AG04449 (cell line): Measurements from ENCODE around the gene SRGAP1.

ENCODE experiments used
- CTCF ChIA-PET: fragments of 350-600 bp; formaldehyde crosslinking; extraction: SDS; loops from one replicate; lab custom pipeline; 2021; ENCODE audit warnings: antibody characterized with exemption; lab: Yijun Ruan, JAX
- POLR2A ChIA-PET: fragments of 400-600, 350-600 bp; formaldehyde crosslinking; extraction: SDS; loops from one replicate; lab custom pipeline; 2020; ENCODE audit warnings: antibody characterized with exemption, inconsistent platforms; lab: Yijun Ruan, JAX
- DNase-seq: peaks from one replicate; pipeline ENCODE4 v3.0.0-alpha.2; 2010; ENCODE audit warnings: low read depth, low spot score
- H3K4me3 ChIP-seq: 2 replicates; pipeline ENCODE4 v1.5.1; 2011; ENCODE audit warnings: low read depth, mild to moderate bottlenecking, control low read depth, low read length
- TF ChIP-seq, protein P1 (sequence below): IDR thresholded peaks from one replicate; pipeline ENCODE4 v1.5.1; 2011; ENCODE audit warnings: mild to moderate bottlenecking, moderate library complexity, low read length, control low read depth, inconsistent platforms; ENCODE audit not compliant: insufficient read depth; ENCODE audit errors: missing control alignments

SRGAP1 gene

DNA sequence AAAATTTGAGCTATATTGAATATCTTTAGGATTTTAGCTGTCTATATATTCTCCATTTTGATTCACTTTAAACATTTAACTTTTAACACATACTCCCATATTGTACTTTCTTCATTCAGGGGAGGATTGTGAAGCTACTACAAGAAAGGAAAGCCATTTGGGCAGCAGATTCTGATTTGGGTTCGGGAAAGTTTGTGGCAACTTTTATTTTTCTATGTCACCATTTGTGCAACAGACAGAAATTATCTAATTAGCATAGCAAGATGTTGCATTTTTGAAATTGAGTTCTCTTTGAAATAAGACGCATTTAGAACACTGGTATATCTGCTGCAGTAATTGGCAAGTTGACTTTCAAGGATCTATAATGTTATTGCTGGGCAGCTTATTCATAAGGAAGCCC is 243.3 kb downstream of the SRGAP1 start:
- H3K4me3 ChIP-seq = no peak overlapping the region
- CTCF ChIA-PET = interaction anchor here (0.7 to 2.1 kb wide), 5 partner anchors 9 to 244 kb away, joined by 3 to 9 read pairs (median 3); partner anchors contain the start of gene SRGAP1
- DNase-seq = no peak
- POLR2A ChIA-PET = interaction anchor here (1.0 to 1.3 kb wide), 4 partner anchors 11 to 243 kb away, joined by 3 to 6 read pairs (median 3); partner anchors contain the start of gene SRGAP1
- TF ChIP-seq, protein P1, sequence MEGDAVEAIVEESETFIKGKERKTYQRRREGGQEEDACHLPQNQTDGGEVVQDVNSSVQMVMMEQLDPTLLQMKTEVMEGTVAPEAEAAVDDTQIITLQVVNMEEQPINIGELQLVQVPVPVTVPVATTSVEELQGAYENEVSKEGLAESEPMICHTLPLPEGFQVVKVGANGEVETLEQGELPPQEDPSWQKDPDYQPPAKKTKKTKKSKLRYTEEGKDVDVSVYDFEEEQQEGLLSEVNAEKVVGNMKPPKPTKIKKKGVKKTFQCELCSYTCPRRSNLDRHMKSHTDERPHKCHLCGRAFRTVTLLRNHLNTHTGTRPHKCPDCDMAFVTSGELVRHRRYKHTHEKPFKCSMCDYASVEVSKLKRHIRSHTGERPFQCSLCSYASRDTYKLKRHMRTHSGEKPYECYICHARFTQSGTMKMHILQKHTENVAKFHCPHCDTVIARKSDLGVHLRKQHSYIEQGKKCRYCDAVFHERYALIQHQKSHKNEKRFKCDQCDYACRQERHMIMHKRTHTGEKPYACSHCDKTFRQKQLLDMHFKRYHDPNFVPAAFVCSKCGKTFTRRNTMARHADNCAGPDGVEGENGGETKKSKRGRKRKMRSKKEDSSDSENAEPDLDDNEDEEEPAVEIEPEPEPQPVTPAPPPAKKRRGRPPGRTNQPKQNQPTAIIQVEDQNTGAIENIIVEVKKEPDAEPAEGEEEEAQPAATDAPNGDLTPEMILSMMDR = no peak

DNA sequence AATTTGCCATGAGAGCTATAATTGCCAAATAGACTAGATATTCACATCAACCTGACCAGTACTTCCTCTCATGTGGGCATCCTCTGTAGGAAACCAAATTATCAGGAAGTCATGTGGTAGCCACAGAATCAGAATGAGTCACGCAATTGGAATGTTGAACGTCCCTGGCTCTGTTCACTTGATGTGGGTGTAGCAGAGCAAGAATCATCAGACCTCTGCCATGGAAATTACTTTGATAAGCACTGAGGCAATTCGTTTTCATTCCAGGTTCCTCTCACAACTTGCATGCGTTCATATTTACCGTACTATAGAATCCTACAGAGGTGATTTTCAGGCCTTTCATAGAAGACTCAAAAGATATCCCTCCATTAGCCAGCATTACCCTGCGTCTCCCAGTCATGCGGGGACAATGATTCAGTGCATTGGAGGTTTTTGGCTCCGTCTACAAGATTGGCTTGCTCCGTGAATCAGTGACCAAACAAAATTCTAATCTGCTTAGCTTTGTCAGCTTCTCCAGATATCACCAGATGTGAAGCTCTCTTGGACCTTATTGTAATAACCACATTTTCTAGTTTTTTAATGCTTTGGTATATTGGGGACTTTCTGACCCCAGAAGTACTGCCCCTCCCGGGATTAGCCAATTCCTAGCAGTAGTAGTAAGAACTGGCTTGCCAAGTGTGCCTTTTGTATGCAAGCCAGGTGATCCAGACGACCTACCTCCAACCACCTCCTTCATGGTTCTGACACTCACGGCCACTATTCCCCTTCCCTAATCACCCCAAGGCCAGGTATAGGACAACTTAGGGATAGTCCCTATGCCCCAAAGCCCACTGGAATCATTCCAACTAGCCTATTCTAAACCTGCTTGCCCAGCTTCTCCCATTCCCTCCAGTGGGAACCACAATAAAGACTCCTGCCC is 244.2 kb downstream of the SRGAP1 start:
- no peak overlapping the region for H3K4me3 ChIP-seq
- POLR2A ChIA-PET = interaction anchor here (1.0 to 1.3 kb wide), 3 partner anchors 10 to 244 kb away, joined by 3 to 6 read pairs (median 3); partner anchors contain the start of gene SRGAP1
- TF ChIP-seq, protein P1 = no peak
- peak; percentile 70 for DNase-seq
- CTCF ChIA-PET = interaction anchor here (0.8 to 2.1 kb wide), 4 partner anchors 9 to 245 kb away, joined by 3 to 9 read pairs (median 4); partner anchors contain the start of gene SRGAP1

DNA sequence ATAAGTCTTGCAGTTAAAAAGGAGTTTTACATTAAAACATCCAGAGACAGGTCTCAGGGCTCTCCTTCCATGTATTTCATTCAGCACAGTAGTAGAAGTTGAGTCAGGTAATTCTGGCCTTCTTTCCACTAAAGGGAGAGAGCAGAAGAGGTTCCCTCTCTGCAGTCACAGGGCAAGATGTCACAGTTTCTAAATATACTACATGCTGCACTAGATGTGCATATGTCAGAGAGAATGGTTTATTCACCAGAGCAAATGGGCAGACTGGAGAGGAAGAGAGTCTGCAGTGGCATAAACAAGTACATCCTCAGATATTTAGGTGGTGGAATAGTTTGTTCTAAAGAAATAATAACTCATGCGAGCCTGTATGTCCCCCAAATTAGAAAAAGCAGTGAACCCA is 245.5 kb downstream of the SRGAP1 start:
- no peak for DNase-seq
- H3K4me3 ChIP-seq = no peak overlapping the region
- ChIA-PET CTCF (no interaction called here), POLR2A (no interaction called here)
- TF ChIP-seq, protein P1 = no peak

DNA sequence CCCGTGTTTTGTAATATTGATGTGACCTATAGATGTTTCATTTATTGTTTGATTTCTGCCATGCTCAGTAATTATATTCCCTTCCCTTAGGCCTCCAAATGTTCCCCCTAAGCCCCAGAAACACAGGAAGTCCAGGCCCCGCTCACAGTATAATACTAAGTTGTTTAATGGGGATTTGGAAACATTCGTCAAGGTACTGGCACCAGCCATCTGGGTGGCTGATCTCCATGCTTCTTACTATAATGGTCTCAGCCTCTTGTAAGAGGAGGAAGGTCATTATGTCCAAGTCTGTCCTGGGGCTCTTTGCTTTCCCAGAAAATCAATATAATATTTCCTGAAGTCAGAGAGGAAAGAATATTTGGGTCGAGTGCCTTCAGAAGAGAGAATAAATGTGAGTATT is 246.7 kb downstream of the SRGAP1 start:
- ChIA-PET CTCF (no interaction called here), POLR2A (no interaction called here)
- no peak overlapping the region for H3K4me3 ChIP-seq
- TF ChIP-seq, protein P1 = no peak
- DNase-seq = no peak

DNA sequence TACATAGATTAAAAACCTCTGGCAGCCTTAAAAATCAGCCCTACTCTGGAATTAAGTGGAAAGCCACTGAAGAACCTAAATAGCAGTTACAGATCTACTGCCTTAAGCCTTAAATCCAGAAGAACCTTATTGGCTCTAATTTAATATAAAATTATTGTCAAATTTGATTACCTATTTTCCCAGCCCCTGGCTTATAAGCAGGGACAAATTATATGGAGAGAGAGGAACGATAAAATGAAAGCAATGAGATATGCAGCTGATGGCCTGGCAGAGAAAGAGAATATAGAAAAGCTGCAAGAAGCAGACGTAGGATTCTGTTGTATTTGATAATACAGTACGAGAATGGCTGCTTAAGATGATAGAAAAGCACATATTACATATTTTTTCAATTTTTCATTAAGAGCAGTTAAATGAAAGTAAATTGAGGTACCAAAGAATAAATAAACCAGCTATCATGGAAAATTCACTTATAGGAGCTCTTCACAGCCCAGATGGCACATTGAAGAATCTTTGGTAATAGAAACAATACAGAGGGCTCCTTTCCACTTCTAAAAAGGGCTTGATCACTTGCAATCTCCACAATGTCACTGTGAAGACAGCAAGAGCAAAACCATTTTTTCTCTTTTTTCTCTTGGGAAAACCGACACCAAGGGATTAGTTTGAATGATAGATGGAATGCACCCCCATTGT is 248.2 kb downstream of the SRGAP1 start:
- DNase-seq = no peak
- no peak overlapping the region for H3K4me3 ChIP-seq
- POLR2A ChIA-PET = no interaction called here
- CTCF ChIA-PET = interaction anchor here (0.6 kb wide), 1 partner anchor 131 kb away, joined by 3 read pairs; no protein-coding TSS in a partner anchor
- TF ChIP-seq, protein P1 = no peak
